Measurements from ENCODE around the gene HDHD3. TPM values are rescaled to one million over a fixed set of nuclear protein-coding genes. Genes with fewer than 3 reads are reported as not detected.

Gene HDHD3
- polyA plus RNA-seq, 1 donor (not counting 4 experiments of a cell fraction or from before 2014, with no cell fraction given), result 14.7 TPM

GRCh38 chr9:113337714-113338113 is 39.1 kb downstream of the HDHD3 start:
- TF ChIP-seq EZH2 (IDR thresholded peaks at IDR 0.05; ENCODE audit: low read length), result no peak
- H3K9ac ChIP-seq (ENCODE audit: control insufficient read depth, extremely low read depth, insufficient read depth, low read length), result no peak overlapping the region
- H3K27me3 ChIP-seq (ENCODE audit: control insufficient read depth, extremely low read depth, insufficient read depth, low read length), result no peaks in the 10 kb centered on the region
- no peak overlapping the region for H3K4me3 ChIP-seq (ENCODE audit: control insufficient read depth in 2 of 3, extremely low read depth in 1 of 3, insufficient read depth in 2 of 3, low read depth in 1 of 3, low read length in 3 of 3)
- no peak overlapping the region for H3K4me2 ChIP-seq (ENCODE audit: control insufficient read depth, extremely low read depth, insufficient read depth, low read depth, low read length)
- no peaks in the 10 kb centered on the region for H3K36me3 ChIP-seq (ENCODE audit: control insufficient read depth in 2 of 2, extremely low read depth in 1 of 2, insufficient read depth in 2 of 2, low read length in 2 of 2)
- FAIRE-seq (no peak), DNase-seq (ENCODE audit: low read depth, low spot score) (no peak)
- no peaks in the 10 kb centered on the region for H4K20me1 ChIP-seq (ENCODE audit: control insufficient read depth, extremely low read depth, insufficient read depth, low read length)
- no peaks in the 10 kb centered on the region for H3K79me2 ChIP-seq (ENCODE audit: control insufficient read depth, insufficient read depth, low read length)
- H3K4me1 ChIP-seq (ENCODE audit: control insufficient read depth, extremely low read depth, insufficient read depth, low read length), result peaks cover 18% of the 10 kb centered on the region
- H2AFZ ChIP-seq (ENCODE audit: control insufficient read depth, low read length), result no peak overlapping the region
- dilution Hi-C loops (cut with MboI; ENCODE audit: extremely low pct_ligation_motif_present, low sequenced_read_pairs), result no loop called here
- H3K27ac ChIP-seq (ENCODE audit: control insufficient read depth, insufficient read depth, low read length), result no peak overlapping the region
- no peaks in the 10 kb centered on the region for H3K9me3 ChIP-seq (ENCODE audit: control insufficient read depth, low read depth, low read length)
- no peaks in the 10 kb centered on the region for H3K9me1 ChIP-seq (ENCODE audit: control insufficient read depth, extremely low read depth, insufficient read depth, low read length)

GRCh38 chr9:113331780-113332179 is 45.0 kb downstream of the HDHD3 start:
- H3K9ac ChIP-seq (ENCODE audit: control insufficient read depth, extremely low read depth, insufficient read depth, low read length), result no peak overlapping the region
- no peak for FAIRE-seq

More at GRCh38 chr9:113331780-113332179, 45.0 kb downstream of the HDHD3 start:
- H2AFZ ChIP-seq (ENCODE audit: control insufficient read depth, low read length), result no peak overlapping the region
- H4K20me1 ChIP-seq (ENCODE audit: control insufficient read depth, extremely low read depth, insufficient read depth, low read length), result no peaks in the 10 kb centered on the region
- H3K9me1 ChIP-seq (ENCODE audit: control insufficient read depth, extremely low read depth, insufficient read depth, low read length), result no peaks in the 10 kb centered on the region
- H3K9me3 ChIP-seq (ENCODE audit: control insufficient read depth, low read depth, low read length), result no peaks in the 10 kb centered on the region
- H3K36me3 ChIP-seq (ENCODE audit: control insufficient read depth in 2 of 2, extremely low read depth in 1 of 2, insufficient read depth in 2 of 2, low read length in 2 of 2), result no peaks in the 10 kb centered on the region
- no peak overlapping the region for H3K4me2 ChIP-seq (ENCODE audit: control insufficient read depth, extremely low read depth, insufficient read depth, low read depth, low read length)
- H3K27me3 ChIP-seq (ENCODE audit: control insufficient read depth, extremely low read depth, insufficient read depth, low read length), result no peaks in the 10 kb centered on the region
- no peaks in the 10 kb centered on the region for H3K79me2 ChIP-seq (ENCODE audit: control insufficient read depth, insufficient read depth, low read length)
- DNase-seq (ENCODE audit: low read depth, low spot score), result no peak
- H3K4me1 ChIP-seq (ENCODE audit: control insufficient read depth, extremely low read depth, insufficient read depth, low read length), result no peaks in the 10 kb centered on the region
- H3K4me3 ChIP-seq (ENCODE audit: control insufficient read depth in 2 of 3, extremely low read depth in 1 of 3, insufficient read depth in 2 of 3, low read depth in 1 of 3, low read length in 3 of 3), result no peak overlapping the region
- TF ChIP-seq CTCF (optimal IDR thresholded peaks at IDR 0.05 in 1 of 3, IDR thresholded peaks at IDR 0.05 in 1 of 3, conservative IDR thresholded peaks at IDR 0.05 in 1 of 3; ENCODE audit: extremely low read depth in 1 of 3, insufficient read depth in 2 of 3, low read length in 3 of 3) (no peak), EZH2 (IDR thresholded peaks at IDR 0.05; ENCODE audit: low read length) (no peak)
- dilution Hi-C loops (cut with MboI; ENCODE audit: extremely low pct_ligation_motif_present, low sequenced_read_pairs), result no loop called here
- no peak overlapping the region for H3K27ac ChIP-seq (ENCODE audit: control insufficient read depth, insufficient read depth, low read length)
